Uterus (tissue), 4 donors: ENCODE data around the gene BIRC7. TPM values are rescaled to one million over a fixed set of nuclear protein-coding genes. Genes with fewer than 3 reads are reported as not detected.

Source experiments
- DNase-seq, 2 donors: peaks; one replicate each; pipeline ENCODE4 v3.0.0-alpha.2; 2019 to 2020
- H3K27ac ChIP-seq, 2 donors: fragments of 200-600 bp; sonication (generic); 1 replicate in 1 of 2; 2 replicates in 1 of 2; pipeline ENCODE4 v1.5.1; 2016 to 2018
- H3K27me3 ChIP-seq, 2 donors: fragments of 200-600 bp; sonication (generic); one replicate each; pipeline ENCODE4 v1.5.1; 2018 to 2019; ENCODE audit warnings: control low read depth in 1 of 2
- H3K36me3 ChIP-seq, 2 donors: fragments of 200-600 bp; sonication (generic); one replicate each; pipeline ENCODE4 v1.5.1; 2019; ENCODE audit warnings: control low read depth in 1 of 2
- H3K4me1 ChIP-seq, 2 donors: fragments of 200-600 bp; sonication (generic); one replicate each; pipeline ENCODE4 v1.5.1; 2018 to 2019; ENCODE audit warnings: control low read depth in 1 of 2
- H3K4me3 ChIP-seq, 2 donors: fragments of 200-600 bp; sonication (generic); 1 replicate in 1 of 2; 2 replicates in 1 of 2; pipeline ENCODE4 v1.5.1; 2018 to 2019; ENCODE audit warnings: mild to moderate bottlenecking in 1 of 2
- H3K9me3 ChIP-seq, 2 donors: fragments of 200-600 bp; sonication (generic); one replicate each; pipeline ENCODE4 v1.5.1; 2019; ENCODE audit warnings: control low read depth in 1 of 2
- POLR2A ChIP-seq, 2 donors: fragments of 450-650 bp; IDR thresholded peaks; one replicate each; pipeline ENCODE4 v1.6.1; 2016; ENCODE audit warnings: antibody characterized with exemption in 2 of 2, mild to moderate bottlenecking in 1 of 2, moderate library complexity in 1 of 2
- intact Hi-C: fragments of 100-400 bp; cut with DNase I; formaldehyde crosslinking; loops from one replicate; pipeline ENCODE4 v1.15.1; 2023; ENCODE audit warnings: low total_unique reads
- total RNA-seq, 4 donors: library from RNA; depleted of rRNA in 3 of 4; stranded (reverse); fragments of >200 nt in 3 of 4; gene quantifications; one replicate each; pipeline versions ENCODE4 v1.1.0 to v1.2.4, GENCODE V29; 2014 to 2023
- TF ChIP-seq, protein P1 (sequence below), 4 experiments: fragments of 200-600 bp in 2 of 4; fragments of 450-650 bp in 2 of 4; sonication (generic) in 2 of 4; IDR thresholded peaks; one replicate each; pipeline ENCODE4 v1.5.1; 2016 to 2019; ENCODE audit warnings: antibody characterized with exemption in 4 of 4, mild to moderate bottlenecking in 2 of 4, moderate library complexity in 1 of 4
- donor health status: DM: yes; HTN: yes; CAD: no.

The BIRC7 gene
- total RNA-seq, 4 donors from 2014 or later: not detected

DNA sequence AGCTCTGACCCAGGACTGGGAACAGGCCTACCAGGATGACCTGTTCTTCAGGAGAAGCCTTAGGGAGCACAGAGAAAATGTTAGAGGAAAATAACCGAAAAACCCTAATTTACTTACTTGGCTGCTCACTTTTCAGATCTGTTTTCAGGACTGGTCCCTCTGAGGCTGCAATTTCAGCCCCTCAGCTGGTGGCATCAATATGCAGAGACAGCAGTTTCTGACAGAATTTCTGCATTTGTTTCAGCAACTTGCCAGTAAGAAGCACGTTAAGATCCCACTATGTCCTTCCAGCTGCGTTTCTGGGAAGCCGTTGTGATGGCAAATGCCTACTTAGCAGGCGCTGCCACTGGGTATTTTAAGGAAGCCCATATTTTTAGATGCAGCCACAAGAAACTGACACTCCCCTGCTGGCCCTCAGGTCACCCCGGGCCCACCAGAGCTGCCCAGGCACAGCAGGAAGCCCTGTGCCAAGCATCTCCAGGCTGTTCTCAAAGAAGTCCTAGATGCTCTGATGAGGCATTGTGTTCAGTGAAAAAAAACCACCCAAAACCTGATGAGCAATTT is 27.3 kb upstream of the BIRC7 start:
- Histone ChIP-seq H3K36me3 (no peaks in the 10 kb centered on the region), H3K27ac (no peak overlapping the region), H3K4me3 (no peak overlapping the region), H3K4me1 (no peaks in the 10 kb centered on the region), H3K9me3 (no peaks in the 10 kb centered on the region), H3K27me3 (no peaks in the 10 kb centered on the region)
- no peak for TF ChIP-seq POLR2A (IDR thresholded peaks at IDR 0.05)
- TF ChIP-seq, protein P1, sequence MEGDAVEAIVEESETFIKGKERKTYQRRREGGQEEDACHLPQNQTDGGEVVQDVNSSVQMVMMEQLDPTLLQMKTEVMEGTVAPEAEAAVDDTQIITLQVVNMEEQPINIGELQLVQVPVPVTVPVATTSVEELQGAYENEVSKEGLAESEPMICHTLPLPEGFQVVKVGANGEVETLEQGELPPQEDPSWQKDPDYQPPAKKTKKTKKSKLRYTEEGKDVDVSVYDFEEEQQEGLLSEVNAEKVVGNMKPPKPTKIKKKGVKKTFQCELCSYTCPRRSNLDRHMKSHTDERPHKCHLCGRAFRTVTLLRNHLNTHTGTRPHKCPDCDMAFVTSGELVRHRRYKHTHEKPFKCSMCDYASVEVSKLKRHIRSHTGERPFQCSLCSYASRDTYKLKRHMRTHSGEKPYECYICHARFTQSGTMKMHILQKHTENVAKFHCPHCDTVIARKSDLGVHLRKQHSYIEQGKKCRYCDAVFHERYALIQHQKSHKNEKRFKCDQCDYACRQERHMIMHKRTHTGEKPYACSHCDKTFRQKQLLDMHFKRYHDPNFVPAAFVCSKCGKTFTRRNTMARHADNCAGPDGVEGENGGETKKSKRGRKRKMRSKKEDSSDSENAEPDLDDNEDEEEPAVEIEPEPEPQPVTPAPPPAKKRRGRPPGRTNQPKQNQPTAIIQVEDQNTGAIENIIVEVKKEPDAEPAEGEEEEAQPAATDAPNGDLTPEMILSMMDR (IDR thresholded peaks at IDR 0.05): no peak
- intact Hi-C loops: no loop called here
- no peak for DNase-seq

DNA sequence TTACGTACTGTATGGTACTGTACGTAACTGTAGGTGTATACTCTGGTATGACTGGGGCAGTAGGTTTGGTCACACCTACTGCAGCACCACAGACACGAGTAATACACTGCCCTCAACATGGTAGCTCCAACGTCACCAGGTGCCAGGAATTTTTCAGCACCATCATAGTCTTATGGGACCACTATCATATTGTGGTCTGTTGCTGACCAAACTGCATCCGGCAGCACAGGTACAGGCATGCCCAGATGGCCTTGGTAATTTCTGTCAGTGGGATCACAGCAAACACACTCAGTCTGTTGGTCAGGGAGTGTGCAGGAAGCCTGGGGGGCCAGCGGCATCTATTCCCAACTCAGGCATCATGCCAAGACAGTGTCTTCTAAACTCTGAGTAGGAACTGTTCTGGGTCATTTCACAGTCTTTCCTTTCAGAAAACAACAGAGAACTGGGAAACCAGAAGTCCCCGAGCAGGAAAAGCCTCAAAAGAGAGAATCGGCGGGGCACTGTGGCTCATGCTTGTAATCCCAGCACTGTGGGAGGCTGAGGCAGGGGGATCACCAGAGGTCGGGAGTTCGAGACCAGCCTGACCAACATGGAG is 25.6 kb upstream of the BIRC7 start:
- Histone ChIP-seq H3K4me1 (no peaks in the 10 kb centered on the region), H3K27me3 (no peaks in the 10 kb centered on the region), H3K36me3 (no peaks in the 10 kb centered on the region), H3K9me3 (no peaks in the 10 kb centered on the region), H3K27ac (no peak overlapping the region), H3K4me3 (no peak overlapping the region)
- intact Hi-C loops: no loop called here
- no peak for DNase-seq
- TF ChIP-seq POLR2A (IDR thresholded peaks at IDR 0.05): no peak
- TF ChIP-seq, protein P1 (IDR thresholded peaks at IDR 0.05): no peak

DNA sequence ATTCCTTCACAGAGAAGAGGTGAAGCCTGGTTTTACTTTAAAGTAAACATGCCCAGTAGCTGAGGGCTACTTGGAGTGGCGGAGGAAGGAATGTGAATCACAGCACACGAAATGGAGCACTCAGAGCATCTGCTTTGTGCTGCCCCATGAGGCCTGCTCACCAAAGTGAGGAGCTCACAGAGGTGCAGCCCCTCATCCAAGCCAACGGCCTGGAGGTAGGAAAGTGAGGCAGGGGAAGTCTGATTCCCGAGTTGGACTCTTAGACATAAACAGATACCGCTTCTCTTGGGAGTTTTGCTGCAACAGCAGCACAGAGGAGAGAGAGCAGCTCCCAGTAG is 23.3 kb upstream of the BIRC7 start:
- intact Hi-C loops: no loop called here
- Histone ChIP-seq H3K27me3 (no peaks in the 10 kb centered on the region), H3K36me3 (no peaks in the 10 kb centered on the region), H3K4me1 (no peaks in the 10 kb centered on the region), H3K9me3 (no peaks in the 10 kb centered on the region), H3K4me3 (no peak overlapping the region), H3K27ac (no peak overlapping the region)
- no peak for DNase-seq
- TF ChIP-seq, protein P1 (IDR thresholded peaks at IDR 0.05): no peak
- no peak for TF ChIP-seq POLR2A (IDR thresholded peaks at IDR 0.05)

DNA sequence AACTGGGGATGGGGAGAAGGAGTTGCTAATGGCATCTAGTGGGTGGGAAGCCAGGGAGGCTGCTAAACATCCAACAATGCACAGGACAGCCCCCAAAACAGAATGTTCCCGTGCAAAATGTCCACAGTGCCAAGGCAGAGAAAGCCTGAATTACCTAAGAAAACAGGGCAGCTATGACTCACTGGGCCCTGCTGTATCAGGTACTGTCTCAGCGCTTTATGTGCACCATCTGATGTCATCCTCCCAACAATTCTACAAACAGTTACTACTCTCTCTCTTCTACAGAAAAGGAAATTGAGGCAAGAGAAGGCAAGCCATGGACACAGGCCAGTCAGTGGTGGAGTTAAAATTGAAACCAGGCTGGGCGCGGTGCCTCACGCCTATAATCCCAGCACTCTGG is 22.9 kb upstream of the BIRC7 start:
- Histone ChIP-seq H3K4me3 (no peak overlapping the region), H3K27ac (no peak overlapping the region), H3K4me1 (no peaks in the 10 kb centered on the region), H3K27me3 (no peaks in the 10 kb centered on the region), H3K9me3 (no peaks in the 10 kb centered on the region), H3K36me3 (no peaks in the 10 kb centered on the region)
- intact Hi-C loops: no loop called here
- TF ChIP-seq, protein P1 (IDR thresholded peaks at IDR 0.05): no peak
- no peak for TF ChIP-seq POLR2A (IDR thresholded peaks at IDR 0.05)
- no peak for DNase-seq

DNA sequence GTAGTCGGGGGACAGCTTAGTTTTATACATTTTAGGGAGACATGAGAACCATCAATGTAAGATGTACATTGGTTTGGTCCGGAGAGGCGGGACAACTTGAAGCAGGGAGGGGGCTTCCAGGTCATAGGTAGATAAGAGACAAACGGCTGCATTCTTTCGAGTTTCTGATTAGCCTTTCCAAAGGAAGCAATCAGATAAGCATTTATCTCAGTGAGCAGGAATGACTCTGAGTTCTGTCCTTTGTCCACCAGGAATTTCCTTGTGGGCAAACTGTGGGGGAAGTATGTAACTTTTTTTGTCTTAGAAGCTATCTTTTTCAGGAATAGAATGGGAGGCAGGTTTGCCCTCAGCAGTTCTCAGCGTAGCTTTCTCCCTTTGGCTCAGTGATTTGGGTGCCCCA is 21.2 kb upstream of the BIRC7 start:
- Histone ChIP-seq H3K27me3 (no peaks in the 10 kb centered on the region), H3K27ac (no peak overlapping the region), H3K4me1 (no peaks in the 10 kb centered on the region), H3K36me3 (no peaks in the 10 kb centered on the region), H3K9me3 (no peaks in the 10 kb centered on the region), H3K4me3 (no peak overlapping the region)
- DNase-seq: no peak
- intact Hi-C loops: no loop called here
- TF ChIP-seq, protein P1 (IDR thresholded peaks at IDR 0.05): no peak
- no peak for TF ChIP-seq POLR2A (IDR thresholded peaks at IDR 0.05)
